ENCODE measurements around the gene ZNF221. TPM values are rescaled to one million over a fixed set of nuclear protein-coding genes. Genes with fewer than 3 reads are reported as not detected.

The ZNF221 gene
- total and polyA plus RNA-seq, 2 experiments from 2014 or later = 1.5 to 9.2 TPM

GRCh38 chr19:43913383-43913782, 37.6 kb upstream of the ZNF221 start:
- TF ChIP-seq ZNF462 (CRISPR knock-in tag; IDR thresholded peaks at IDR 0.05) = no peak
- Histone ChIP-seq H3K27ac (ENCODE audit: low read depth) (no peak overlapping the region), H3K9me2 (ENCODE audit: insufficient read depth) (no peaks in the 10 kb centered on the region), H4K20me1 (replicated peaks; ENCODE audit: insufficient read depth) (no peaks in the 10 kb centered on the region), H3K79me2 (replicated peaks; ENCODE audit: insufficient read depth) (no peaks in the 10 kb centered on the region), H3F3A (replicated peaks; ENCODE audit: low read depth) (no peaks in the 10 kb centered on the region), H3K4me1 (ENCODE audit: insufficient read depth) (no peaks in the 10 kb centered on the region), H3K4me3 (no peak overlapping the region), H3K4me2 (no peak overlapping the region), H3K36me3 (ENCODE audit: insufficient read depth) (peaks cover 66% of the 10 kb centered on the region), H2AFZ (no peak overlapping the region), H3K27me3 (ENCODE audit: insufficient read depth) (no peaks in the 10 kb centered on the region)
- Mint-ChIP-seq H3K36me3 (ENCODE audit: low read depth) (peaks cover 88% of the 10 kb centered on the region), H3K27ac (no peak overlapping the region), H3K4me3 (no peak overlapping the region), H3K27me3 (ENCODE audit: insufficient read depth, low read depth, poor library complexity) (no peaks in the 10 kb centered on the region), H3K4me1 (no peaks in the 10 kb centered on the region), H3K9me3 (peaks cover 83% of the 10 kb centered on the region)
- no peak for ATAC-seq
- DNase-seq (ENCODE audit: low spot score) = no peak

GRCh38 chr19:43914051-43914450, 37.0 kb upstream of the ZNF221 start:
- no peak overlapping the region for H3K4me3 Mint-ChIP-seq
- TF ChIP-seq EZH2 (IDR thresholded peaks at IDR 0.05; ENCODE audit: low read depth, unreplicated experiment) = no peak
- TF ChIP-seq EZH2phosphoT487 (IDR thresholded peaks at IDR 0.05; ENCODE audit: unreplicated experiment) = no peak
- TF ChIP-seq ETS1 (IDR thresholded peaks at IDR 0.05) = no peak
- no peak for TF ChIP-seq ZNF462 (CRISPR knock-in tag; IDR thresholded peaks at IDR 0.05)
- no peak for TF ChIP-seq JUNB (IDR thresholded peaks at IDR 0.05; ENCODE audit: unreplicated experiment)
- TF ChIP-seq POLR2AphosphoS5 (IDR thresholded peaks at IDR 0.05; ENCODE audit: low read depth) = no peak

More at GRCh38 chr19:43914051-43914450, 37.0 kb upstream of the ZNF221 start:
- no peak overlapping the region for H3K27ac Mint-ChIP-seq
- peaks cover 93% of the 10 kb centered on the region for H3K36me3 Mint-ChIP-seq (ENCODE audit: low read depth)
- no peaks in the 10 kb centered on the region for H3K27me3 Mint-ChIP-seq (ENCODE audit: insufficient read depth, low read depth, poor library complexity)
- no peaks in the 10 kb centered on the region for H3K27me3 ChIP-seq (ENCODE audit: insufficient read depth)
- no peaks in the 10 kb centered on the region for H3K9me2 ChIP-seq (ENCODE audit: insufficient read depth)
- H3K36me3 ChIP-seq (ENCODE audit: insufficient read depth) = peaks cover 72% of the 10 kb centered on the region
- no peaks in the 10 kb centered on the region for H4K20me1 ChIP-seq (replicated peaks; ENCODE audit: insufficient read depth)
- no peak overlapping the region for H3K4me2 ChIP-seq
- no peaks in the 10 kb centered on the region for H3K79me2 ChIP-seq (replicated peaks; ENCODE audit: insufficient read depth)
- ATAC-seq (no peak), DNase-seq (ENCODE audit: low spot score) (no peak)
- H2AFZ ChIP-seq = no peak overlapping the region
- H3K4me1 ChIP-seq (ENCODE audit: insufficient read depth) = no peaks in the 10 kb centered on the region
- no peak overlapping the region for H3K4me3 ChIP-seq
- H3K27ac ChIP-seq (ENCODE audit: low read depth) = no peak overlapping the region
- no peaks in the 10 kb centered on the region for H3K4me1 Mint-ChIP-seq
- peaks cover 79% of the 10 kb centered on the region for H3K9me3 Mint-ChIP-seq
- no peaks in the 10 kb centered on the region for H3F3A ChIP-seq (replicated peaks; ENCODE audit: low read depth)

All from GM23338 (cell line).